HepG2 (cell line): Measurements from ENCODE around the gene TUBB2B. TPM values are rescaled to one million over a fixed set of nuclear protein-coding genes. Genes with fewer than 3 reads are reported as not detected.

ENCODE experiments used
- GATA4 ChIP-seq: sonication (generic); IDR thresholded peaks from 2 replicates; pipeline ENCODE4 v1.6.1; 2016; ENCODE audit warnings: antibody characterized with exemption, low read depth, borderline replicate concordance
- NFKB2 ChIP-seq: sonication (generic); formaldehyde crosslinking; IDR thresholded peaks from 2 replicates; pipeline ENCODE4 v1.4.0; 2020; ENCODE audit warnings: missing genetic modification reagents, borderline replicate concordance
- PATZ1 ChIP-seq: sonication (generic); formaldehyde crosslinking; IDR thresholded peaks from 2 replicates; pipeline ENCODE4 v1.4.0; 2020; ENCODE audit warnings: missing genetic modification reagents
- PPARG ChIP-seq: conservative IDR thresholded peaks from 2 replicates; pipeline ENCODE4 v1.6.1; 2016; ENCODE audit warnings: missing biosample characterization, missing genetic modification reagents
- SRSF1 ChIP-seq: fragments of 200-400 bp; formaldehyde crosslinking; optimal IDR thresholded peaks from 2 replicates; pipeline ENCODE3; 2017; ENCODE audit warnings: mild to moderate bottlenecking, low read depth, low read length, moderate library complexity
- SRY ChIP-seq: sonication (generic); formaldehyde crosslinking; IDR thresholded peaks from 2 replicates; pipeline ENCODE4 v1.8.0; 2022; ENCODE audit warnings: mild to moderate bottlenecking, missing genetic modification reagents
- TSC22D2 ChIP-seq: sonication (generic); formaldehyde crosslinking; IDR thresholded peaks from 2 replicates; pipeline ENCODE4 v1.5.1; 2020; ENCODE audit warnings: missing genetic modification reagents, mild to moderate bottlenecking, borderline replicate concordance
- ZNF207 ChIP-seq: fragments of 450-650 bp; IDR thresholded peaks from 2 replicates; pipeline ENCODE4 v1.6.1; 2016; ENCODE audit warnings: antibody characterized with exemption, borderline replicate concordance
- ZNF251 ChIP-seq: sonication (generic); formaldehyde crosslinking; IDR thresholded peaks from 2 replicates; pipeline ENCODE4 v1.9.0; 2021; ENCODE audit warnings: mild to moderate bottlenecking, missing genetic modification reagents
- ZNF318 ChIP-seq: sonication (generic); formaldehyde crosslinking; IDR thresholded peaks from 2 replicates; pipeline ENCODE4 v1.4.0; 2020; ENCODE audit warnings: mild to moderate bottlenecking, missing genetic modification reagents
- ZNF331 ChIP-seq: sonication (generic); formaldehyde crosslinking; IDR thresholded peaks from 2 replicates; pipeline ENCODE4 v1.4.0; 2020; ENCODE audit warnings: missing genetic modification reagents
- ZNF333 ChIP-seq: sonication (generic); formaldehyde crosslinking; IDR thresholded peaks from 2 replicates; pipeline ENCODE4 v1.4.0; 2020; ENCODE audit warnings: mild to moderate bottlenecking, missing genetic modification reagents, borderline replicate concordance
- polyA plus RNA-seq, 8 experiments: library from polyadenylated mRNA; depleted of rRNA in 3 of 8; stranded (reverse) in 7 of 8; unstranded in 1 of 8; fragments of >200 nt; fragmentation: Illumina TruSeq in 4 of 8; extraction: Trizol in 4 of 8; gene quantifications; 2 replicates each; pipeline versions ENCODE4 v1.2.1 to v1.2.3, GENCODE V29; 2011 to 2016; ENCODE audit warnings: low read depth in 4 of 8, missing spikeins in 1 of 8, mixed read lengths in 1 of 8; ENCODE audit not compliant: insufficient read depth in 1 of 8
- total RNA-seq, 5 experiments: library from RNA; depleted of rRNA; stranded (reverse); fragments of >200 nt; fragmentation: Illumina TruSeq; extraction: Trizol; gene quantifications; 2 replicates each; pipeline ENCODE4 v1.2.3, GENCODE V29; 2016; ENCODE audit warnings: low read depth in 1 of 5
- TF ChIP-seq, protein P1 (sequence below): sonication (generic); formaldehyde crosslinking; IDR thresholded peaks from 2 replicates; pipeline ENCODE4 v1.5.0; 2020; ENCODE audit warnings: missing genetic modification reagents, mild to moderate bottlenecking, borderline replicate concordance

The TUBB2B gene
- total and polyA plus RNA-seq, 2 of the 13 experiments (the other 11 are each of a cell fraction or from before 2014, with no cell fraction given), result 10.3 to 23.6 TPM

GRCh38 chr6:3247255-3248146 lies 20.0 kb upstream of the TUBB2B start (continued):
- TF ChIP-seq NFKB2 (CRISPR knock-in tag) (0 out of 2 replicates have a peak, but pooled peaks have one; percentile 68), ZNF333 (no peak), ZNF331 (CRISPR knock-in tag) (0 out of 2 replicates have a peak, but pooled peaks have one; percentile 9), TSC22D2 (CRISPR knock-in tag) (no peak), GATA4 (no peak), ZNF207 (no peak), SRSF1 (no peak), ZNF318 (CRISPR knock-in tag) (no peak), SRY (CRISPR knock-in tag) (peak; percentile 20; the same call in 1 of the 2 replicates), PATZ1 (CRISPR knock-in tag) (peak; percentile 30; the same call in 1 of the 2 replicates), PPARG (CRISPR knock-in tag) (no peak), ZNF251 (CRISPR knock-in tag) (no peak)
- TF ChIP-seq, protein P1, sequence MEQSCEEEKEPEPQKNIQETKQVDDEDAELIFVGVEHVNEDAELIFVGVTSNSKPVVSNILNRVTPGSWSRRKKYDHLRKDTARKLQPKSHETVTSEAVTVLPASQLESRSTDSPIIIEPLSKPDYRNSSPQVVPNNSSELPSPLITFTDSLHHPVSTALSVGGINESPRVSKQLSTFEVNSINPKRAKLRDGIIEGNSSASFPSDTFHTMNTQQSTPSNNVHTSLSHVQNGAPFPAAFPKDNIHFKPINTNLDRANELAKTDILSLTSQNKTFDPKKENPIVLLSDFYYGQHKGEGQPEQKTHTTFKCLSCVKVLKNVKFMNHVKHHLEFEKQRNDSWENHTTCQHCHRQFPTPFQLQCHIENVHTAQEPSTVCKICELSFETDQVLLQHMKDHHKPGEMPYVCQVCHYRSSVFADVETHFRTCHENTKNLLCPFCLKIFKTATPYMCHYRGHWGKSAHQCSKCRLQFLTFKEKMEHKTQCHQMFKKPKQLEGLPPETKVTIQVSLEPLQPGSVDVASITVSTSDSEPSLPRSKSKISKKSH, result no peak
